SK-N-SH treated with all-trans-retinoic acid at 6 μM for 48 hours (cell line): ENCODE data around the gene CLK2.

Experiments used
- ATAC-seq: fragments of 200-7000 bp; cut with Tn5 transposase; 3 replicates; pipeline ENCODE4 v1.9.1; 2020; ENCODE audit warnings: mild to moderate bottlenecking, moderate library complexity
- ARNTL ChIP-seq: fragments of 450-650 bp; formaldehyde crosslinking; IDR thresholded peaks from 2 replicates; pipeline ENCODE4 v1.5.0; 2020; ENCODE audit warnings: low read depth, mild to moderate bottlenecking, moderate library complexity, borderline replicate concordance
- BACH2 ChIP-seq: fragments of 250-450 bp; sonication (Bioruptor Pico); IDR thresholded peaks from 2 replicates; pipeline ENCODE4 v1.9.0; 2021; ENCODE audit warnings: mild to moderate bottlenecking, borderline replicate concordance
- CREB5 ChIP-seq: fragments of 250-450 bp; sonication (Bioruptor Pico); IDR thresholded peaks from 2 replicates; pipeline ENCODE4 v1.5.1; 2020; ENCODE audit warnings: low read depth, mild to moderate bottlenecking, moderate library complexity
- CSDC2 ChIP-seq: fragments of 250-450 bp; sonication (Bioruptor Pico); IDR thresholded peaks from 2 replicates; pipeline ENCODE4 v1.5.0; 2020; ENCODE audit warnings: mild to moderate bottlenecking, moderate library complexity
- ESRRG ChIP-seq: fragments of 250-450 bp; sonication (Bioruptor Pico); IDR thresholded peaks from 2 replicates; pipeline ENCODE4 v1.6.1; 2021; ENCODE audit warnings: mild to moderate bottlenecking
- GLIS3 ChIP-seq: fragments of 250-450 bp; sonication (Bioruptor Pico); IDR thresholded peaks from 2 replicates; pipeline ENCODE4 v1.5.0; 2020; ENCODE audit warnings: mild to moderate bottlenecking, moderate library complexity
- ISL1 ChIP-seq: fragments of 250-450 bp; sonication (Bioruptor Pico); IDR thresholded peaks from 2 replicates; pipeline ENCODE4 v2.1.2; 2022; ENCODE audit warnings: mild to moderate bottlenecking, moderate library complexity
- OSR1 ChIP-seq: fragments of 250-450 bp; sonication (Bioruptor Pico); IDR thresholded peaks from 2 replicates; pipeline ENCODE4 v1.8.0; 2022; ENCODE audit warnings: moderate library complexity, mild to moderate bottlenecking, inconsistent platforms
- PATZ1 ChIP-seq: fragments of 250-450 bp; sonication (Bioruptor Pico); IDR thresholded peaks from 2 replicates; pipeline ENCODE4 v1.8.0; 2020; ENCODE audit warnings: mild to moderate bottlenecking, moderate library complexity, borderline replicate concordance
- PPARA ChIP-seq: fragments of 250-450 bp; sonication (Bioruptor Pico); IDR thresholded peaks from 2 replicates; pipeline ENCODE4 v1.5.0; 2020; ENCODE audit warnings: mild to moderate bottlenecking, borderline replicate concordance
- RARB ChIP-seq: fragments of 250-450 bp; sonication (Bioruptor Pico); IDR thresholded peaks from 2 replicates; pipeline ENCODE4 v1.8.0; 2021; ENCODE audit warnings: mild to moderate bottlenecking, moderate library complexity
- SNAI2 ChIP-seq: fragments of 250-450 bp; sonication (Bioruptor Pico); IDR thresholded peaks from 2 replicates; pipeline ENCODE4 v1.5.0; 2020; ENCODE audit warnings: mild to moderate bottlenecking, moderate library complexity
- TCF4 ChIP-seq: fragments of 250-450 bp; sonication (Bioruptor Pico); IDR thresholded peaks from 2 replicates; pipeline ENCODE4 v1.8.0; 2021; ENCODE audit warnings: mild to moderate bottlenecking, moderate library complexity, borderline replicate concordance
- TOX ChIP-seq: fragments of 250-450 bp; sonication (Bioruptor Pico); IDR thresholded peaks from 2 replicates; pipeline ENCODE4 v1.8.0; 2021; ENCODE audit warnings: mild to moderate bottlenecking, moderate library complexity, borderline replicate concordance
- ZC3H10 ChIP-seq: fragments of 250-450 bp; sonication (Bioruptor Pico); IDR thresholded peaks from 2 replicates; pipeline ENCODE4 v1.5.1; 2021; ENCODE audit warnings: mild to moderate bottlenecking, moderate library complexity
- ZFP3 ChIP-seq: fragments of 250-450 bp; sonication (Bioruptor Pico); IDR thresholded peaks from 2 replicates; pipeline ENCODE4 v1.5.0; 2020; ENCODE audit warnings: mild to moderate bottlenecking, moderate library complexity
- ZFP30 ChIP-seq: fragments of 450-650 bp; formaldehyde crosslinking; IDR thresholded peaks from 2 replicates; pipeline ENCODE4 v1.5.0; 2022; ENCODE audit warnings: mild to moderate bottlenecking, moderate library complexity
- ZNF565 ChIP-seq: fragments of 450-650 bp; formaldehyde crosslinking; conservative IDR thresholded peaks from 2 replicates; pipeline ENCODE4 v1.5.0; 2020; ENCODE audit warnings: low read depth, mild to moderate bottlenecking, moderate library complexity
- ZNF70 ChIP-seq: fragments of 450-650 bp; formaldehyde crosslinking; IDR thresholded peaks from 2 replicates; pipeline ENCODE4 v1.5.0; 2020; ENCODE audit warnings: mild to moderate bottlenecking, moderate library complexity
- ZNF8 ChIP-seq: fragments of 450-650 bp; formaldehyde crosslinking; IDR thresholded peaks from 2 replicates; pipeline ENCODE4 v1.5.0; 2020; ENCODE audit warnings: mild to moderate bottlenecking, moderate library complexity
- TF ChIP-seq, protein P1 (sequence below): fragments of 250-450 bp; sonication (Bioruptor Pico); IDR thresholded peaks from 2 replicates; pipeline ENCODE4 v1.5.0; 2020; ENCODE audit warnings: mild to moderate bottlenecking, moderate library complexity

The CLK2 gene

GRCh38 chr1:155287987-155288543 lies 14.8 kb upstream of the CLK2 start (continued):
- no peak for TF ChIP-seq PATZ1
- no peak for TF ChIP-seq ZNF565 (CRISPR knock-in tag)
- no peak for TF ChIP-seq ARNTL
- no peak for TF ChIP-seq ISL1
- TF ChIP-seq, protein P1, sequence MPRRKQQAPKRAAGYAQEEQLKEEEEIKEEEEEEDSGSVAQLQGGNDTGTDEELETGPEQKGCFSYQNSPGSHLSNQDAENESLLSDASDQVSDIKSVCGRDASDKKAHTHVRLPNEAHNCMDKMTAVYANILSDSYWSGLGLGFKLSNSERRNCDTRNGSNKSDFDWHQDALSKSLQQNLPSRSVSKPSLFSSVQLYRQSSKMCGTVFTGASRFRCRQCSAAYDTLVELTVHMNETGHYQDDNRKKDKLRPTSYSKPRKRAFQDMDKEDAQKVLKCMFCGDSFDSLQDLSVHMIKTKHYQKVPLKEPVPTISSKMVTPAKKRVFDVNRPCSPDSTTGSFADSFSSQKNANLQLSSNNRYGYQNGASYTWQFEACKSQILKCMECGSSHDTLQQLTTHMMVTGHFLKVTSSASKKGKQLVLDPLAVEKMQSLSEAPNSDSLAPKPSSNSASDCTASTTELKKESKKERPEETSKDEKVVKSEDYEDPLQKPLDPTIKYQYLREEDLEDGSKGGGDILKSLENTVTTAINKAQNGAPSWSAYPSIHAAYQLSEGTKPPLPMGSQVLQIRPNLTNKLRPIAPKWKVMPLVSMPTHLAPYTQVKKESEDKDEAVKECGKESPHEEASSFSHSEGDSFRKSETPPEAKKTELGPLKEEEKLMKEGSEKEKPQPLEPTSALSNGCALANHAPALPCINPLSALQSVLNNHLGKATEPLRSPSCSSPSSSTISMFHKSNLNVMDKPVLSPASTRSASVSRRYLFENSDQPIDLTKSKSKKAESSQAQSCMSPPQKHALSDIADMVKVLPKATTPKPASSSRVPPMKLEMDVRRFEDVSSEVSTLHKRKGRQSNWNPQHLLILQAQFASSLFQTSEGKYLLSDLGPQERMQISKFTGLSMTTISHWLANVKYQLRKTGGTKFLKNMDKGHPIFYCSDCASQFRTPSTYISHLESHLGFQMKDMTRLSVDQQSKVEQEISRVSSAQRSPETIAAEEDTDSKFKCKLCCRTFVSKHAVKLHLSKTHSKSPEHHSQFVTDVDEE (CRISPR knock-in tag): no peak
- no peak for TF ChIP-seq ESRRG (CRISPR knock-in tag)
- TF ChIP-seq, all 23 proteins: peak for 0

DNA sequence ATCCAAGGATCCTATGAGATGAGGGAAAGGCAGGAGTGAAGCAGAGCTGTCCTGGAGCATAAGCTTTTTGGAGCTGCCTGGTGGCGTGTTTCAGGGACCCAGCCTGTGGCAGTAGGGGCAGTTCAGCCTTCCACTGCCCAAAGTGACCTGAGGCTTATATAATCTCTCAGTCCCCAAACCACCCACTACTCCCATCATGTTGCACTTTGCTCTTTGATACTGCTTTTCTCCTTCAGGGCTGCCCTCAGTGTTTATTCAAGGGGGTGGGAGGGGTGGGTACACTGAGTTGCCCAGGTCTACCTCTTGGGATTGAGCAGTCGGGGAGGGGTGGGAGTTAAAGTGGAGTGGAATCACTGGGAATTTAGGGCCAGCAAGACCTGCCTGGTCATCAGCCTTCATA lies 13.2 kb upstream of the CLK2 start:
- TF ChIP-seq ARNTL (no peak), ZNF565 (CRISPR knock-in tag) (no peak), ZNF70 (CRISPR knock-in tag) (no peak), BACH2 (CRISPR knock-in tag) (no peak), GLIS3 (CRISPR knock-in tag) (no peak)
- no peak for ATAC-seq

GRCh38 chr1:155285631-155286044 lies 12.3 kb upstream of the CLK2 start:
- ATAC-seq: no peak

DNA sequence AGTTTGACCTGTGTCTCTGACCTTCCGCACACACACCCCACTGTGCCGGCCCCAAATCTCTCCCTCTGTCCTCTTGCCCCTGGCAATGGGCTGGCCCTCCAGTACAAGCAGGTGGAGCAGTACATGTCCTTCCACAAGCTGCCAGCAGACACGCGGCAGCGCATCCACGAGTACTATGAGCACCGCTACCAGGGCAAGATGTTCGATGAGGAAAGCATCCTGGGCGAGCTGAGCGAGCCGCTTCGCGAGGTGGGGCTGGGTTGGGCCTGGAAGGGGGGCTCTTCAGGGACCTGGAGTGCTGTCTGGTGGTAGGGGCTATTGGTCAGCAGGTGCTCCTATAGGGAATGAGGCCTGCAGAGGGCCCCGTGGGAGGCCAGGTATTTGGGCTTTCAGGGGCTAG lies 11.8 kb upstream of the CLK2 start:
- ATAC-seq: no peak
- TF ChIP-seq PATZ1: no peak
- no peak for TF ChIP-seq ZC3H10
- TF ChIP-seq, protein P1 (CRISPR knock-in tag): no peak
- TF ChIP-seq ZFP30 (CRISPR knock-in tag): no peak
- TF ChIP-seq ZNF70 (CRISPR knock-in tag): no peak
- no peak for TF ChIP-seq ZNF565 (CRISPR knock-in tag)
- TF ChIP-seq BACH2 (CRISPR knock-in tag): no peak
- no peak for TF ChIP-seq RARB (CRISPR knock-in tag)
- no peak for TF ChIP-seq TOX (CRISPR knock-in tag)
- TF ChIP-seq ZNF8 (CRISPR knock-in tag): no peak
- no peak for TF ChIP-seq GLIS3 (CRISPR knock-in tag)

More at GRCh38 chr1:155285631-155286044, 12.3 kb upstream of the CLK2 start:
- TF ChIP-seq, protein P1 (CRISPR knock-in tag): no peak
- TF ChIP-seq ZFP3 (CRISPR knock-in tag) (no peak), SNAI2 (CRISPR knock-in tag) (no peak), OSR1 (CRISPR knock-in tag) (no peak), ZFP30 (CRISPR knock-in tag) (no peak), ZC3H10 (no peak), GLIS3 (CRISPR knock-in tag) (no peak), PPARA (no peak), ISL1 (no peak), CSDC2 (CRISPR knock-in tag) (no peak), TCF4 (CRISPR knock-in tag) (no peak), ZNF8 (CRISPR knock-in tag) (no peak), CREB5 (CRISPR knock-in tag) (no peak), ZNF565 (CRISPR knock-in tag) (no peak)
